ENCODE measurements around the gene LIME1. TPM values are rescaled to one million over a fixed set of nuclear protein-coding genes. Genes with fewer than 3 reads are reported as not detected.

Gene LIME1
- polyA plus RNA-seq, 4 donors: 3.4 to 17.9 (median 12.8) TPM

GRCh38 chr20:63696628-63697356, 39.7 kb upstream of the LIME1 start, which contains the start of gene TNFRSF6B:
Gene TNFRSF6B (plus strand): TSS chr20:63696652. CDS start chr20:63696768, 116 bp downstream.
- DNase-seq (ENCODE audit: low read depth in 4 of 4, low spot score in 2 of 4): no peak

GRCh38 chr20:63697357-63697867, 39.1 kb upstream of the LIME1 start:
- no peak for DNase-seq (ENCODE audit: low read depth in 4 of 4, low spot score in 2 of 4)

GRCh38 chr20:63697868-63698545, 38.5 kb upstream of the LIME1 start:
- no peak for DNase-seq (ENCODE audit: low read depth in 4 of 4, low spot score in 2 of 4)

- no peak for DNase-seq (ENCODE audit: low read depth in 4 of 4, low spot score in 2 of 4)
Measured at GRCh38 chr20:63698739-63699465, 37.6 kb upstream of the LIME1 start.

GRCh38 chr20:63699466-63700198, 36.8 kb upstream of the LIME1 start:
- no peak for DNase-seq (ENCODE audit: low read depth in 4 of 4, low spot score in 2 of 4)

GRCh38 chr20:63700199-63701050, 36.0 kb upstream of the LIME1 start:
- no peak for DNase-seq (ENCODE audit: low read depth in 4 of 4, low spot score in 2 of 4)

- no peak for DNase-seq (ENCODE audit: low read depth in 4 of 4, low spot score in 2 of 4)
Measured at GRCh38 chr20:63701051-63701328, 35.5 kb upstream of the LIME1 start.

GRCh38 chr20:63701329-63702035, 35.0 kb upstream of the LIME1 start:
- DNase-seq (ENCODE audit: low read depth in 4 of 4, low spot score in 2 of 4): no peak

DNA sequence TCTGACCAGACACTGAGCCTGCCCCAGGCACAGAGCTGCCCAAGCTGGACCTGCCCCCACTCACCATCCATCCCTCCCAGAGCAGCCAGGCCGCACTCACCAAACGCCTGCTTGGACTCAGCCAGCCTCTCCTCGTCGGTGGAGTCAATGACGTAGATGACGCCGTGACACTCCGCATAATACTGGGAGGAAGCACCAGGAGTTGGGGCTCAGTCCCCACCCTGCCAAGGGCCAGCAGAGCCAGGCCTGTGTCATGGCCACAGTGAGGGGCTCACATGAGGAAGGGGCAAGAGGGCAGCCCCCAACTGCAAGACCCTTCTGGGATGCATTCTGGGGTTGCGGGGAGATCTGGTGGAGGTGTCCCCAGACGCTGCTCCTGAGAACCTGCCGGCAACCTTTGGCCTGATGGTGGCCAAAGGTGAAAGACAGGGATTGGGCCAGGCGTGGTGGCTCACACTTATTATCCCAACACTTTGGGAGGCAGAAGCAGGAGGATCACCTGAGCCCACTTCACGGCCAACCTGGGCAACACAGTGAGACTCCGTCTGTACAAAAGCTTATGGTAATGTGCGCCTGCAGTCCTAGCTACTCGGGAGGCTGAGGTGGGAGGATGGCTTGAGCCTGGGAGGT, 34.3 kb upstream of the LIME1 start:
- no peak for DNase-seq (ENCODE audit: low read depth in 4 of 4, low spot score in 2 of 4)

DNA sequence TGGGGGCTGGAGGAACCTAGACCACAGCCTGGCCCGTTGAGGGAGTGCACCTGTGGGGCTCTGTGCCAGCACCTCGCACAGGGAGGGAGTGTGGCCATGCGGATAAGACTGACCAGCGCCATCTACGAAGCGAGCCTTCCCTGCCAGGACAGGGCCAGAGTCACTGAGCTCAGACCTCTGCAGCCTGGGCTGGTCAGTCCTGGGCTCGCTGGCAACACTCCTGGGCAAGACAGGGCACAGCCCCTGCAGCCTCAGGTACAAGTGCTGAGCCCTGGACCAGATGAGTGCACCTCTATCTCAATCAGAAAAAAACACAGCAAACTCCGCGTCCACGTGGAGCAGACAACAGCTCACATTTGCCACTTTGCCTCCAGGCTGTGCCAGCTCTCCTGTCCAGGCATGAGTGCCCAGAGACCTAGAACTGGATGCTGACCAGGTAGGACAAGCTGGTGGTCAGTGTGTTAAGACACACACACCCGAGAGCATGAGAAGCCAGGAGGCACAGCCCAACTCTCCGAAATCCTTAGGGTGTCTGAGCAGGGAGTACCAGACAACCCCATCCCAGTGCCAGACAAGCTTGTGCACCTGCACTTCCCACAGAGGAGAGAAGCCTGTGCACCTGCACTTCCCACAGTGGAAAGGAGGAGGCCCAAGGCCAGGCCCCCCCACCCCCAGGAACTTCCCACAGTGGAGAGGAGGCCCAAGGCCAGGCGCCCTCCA, 33.6 kb upstream of the LIME1 start:
- DNase-seq (ENCODE audit: low read depth in 4 of 4, low spot score in 2 of 4): no peak

DNA sequence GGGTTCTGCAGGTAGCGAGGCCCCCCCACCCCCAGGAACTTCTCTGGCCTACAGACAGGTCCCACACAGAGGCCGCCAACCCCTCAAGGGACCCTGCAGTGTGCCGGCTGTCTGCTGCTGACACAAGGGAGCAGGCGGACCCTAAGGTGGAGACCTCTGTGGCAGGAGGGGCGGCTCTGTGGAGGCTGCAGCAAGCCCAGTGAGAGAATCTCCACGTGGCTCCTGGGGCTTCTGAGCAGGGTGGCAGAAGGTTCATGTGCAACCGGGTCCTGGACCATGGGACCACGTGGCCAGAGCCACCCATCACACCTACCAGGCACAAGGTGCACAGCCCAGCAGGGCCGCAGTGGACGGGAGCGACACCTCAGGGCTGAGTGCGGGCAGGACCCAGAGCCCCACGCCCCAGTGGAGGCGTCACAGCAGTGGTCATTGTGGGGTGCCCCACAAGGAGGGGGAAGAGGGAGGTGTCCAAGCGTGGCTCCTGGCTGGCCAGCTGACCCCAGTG, 32.9 kb upstream of the LIME1 start:
- DNase-seq (ENCODE audit: low read depth in 4 of 4, low spot score in 2 of 4): no peak

DNA sequence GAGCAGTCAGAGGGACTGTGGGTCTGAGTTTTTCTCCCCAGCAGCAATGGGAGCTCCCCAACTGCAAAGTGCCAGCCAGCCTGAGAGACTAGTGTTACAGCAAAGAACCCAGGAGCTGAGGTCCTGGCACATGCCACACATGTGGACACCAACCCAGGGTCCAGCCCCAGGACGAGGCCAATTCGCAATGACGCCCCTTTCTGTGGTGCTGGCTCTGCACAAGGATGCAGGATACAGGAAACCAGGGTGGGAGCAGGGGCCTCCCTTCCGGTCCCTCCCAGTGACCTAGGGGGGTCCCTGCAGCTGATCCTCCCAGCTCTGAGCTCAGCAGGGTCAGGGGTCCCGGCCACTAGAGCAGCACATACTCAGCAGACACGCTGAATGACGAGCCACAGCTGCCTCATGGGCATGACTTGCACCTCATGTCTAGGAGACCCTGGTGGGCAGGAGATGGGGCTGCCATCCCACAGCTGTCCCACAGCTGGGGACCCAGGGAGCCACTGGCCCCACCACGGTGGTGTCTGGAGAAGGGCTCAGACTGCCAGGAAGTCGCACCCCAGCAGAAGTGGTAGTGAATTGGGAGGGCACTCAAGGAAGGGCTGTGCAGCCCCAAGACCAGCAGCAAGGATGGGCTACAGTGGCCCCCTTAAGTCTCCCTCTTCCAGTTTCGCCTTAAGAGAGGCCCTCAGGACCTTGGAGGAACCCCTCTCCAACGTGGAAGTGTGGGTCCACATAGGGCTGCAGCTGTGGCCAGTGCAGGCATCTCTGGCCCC, 32.3 kb upstream of the LIME1 start:
- no peak for DNase-seq (ENCODE audit: low read depth in 4 of 4, low spot score in 2 of 4)

GRCh38 chr20:63704749-63705117, 31.7 kb upstream of the LIME1 start:
- DNase-seq (ENCODE audit: low read depth in 4 of 4, low spot score in 2 of 4): no peak

DNA sequence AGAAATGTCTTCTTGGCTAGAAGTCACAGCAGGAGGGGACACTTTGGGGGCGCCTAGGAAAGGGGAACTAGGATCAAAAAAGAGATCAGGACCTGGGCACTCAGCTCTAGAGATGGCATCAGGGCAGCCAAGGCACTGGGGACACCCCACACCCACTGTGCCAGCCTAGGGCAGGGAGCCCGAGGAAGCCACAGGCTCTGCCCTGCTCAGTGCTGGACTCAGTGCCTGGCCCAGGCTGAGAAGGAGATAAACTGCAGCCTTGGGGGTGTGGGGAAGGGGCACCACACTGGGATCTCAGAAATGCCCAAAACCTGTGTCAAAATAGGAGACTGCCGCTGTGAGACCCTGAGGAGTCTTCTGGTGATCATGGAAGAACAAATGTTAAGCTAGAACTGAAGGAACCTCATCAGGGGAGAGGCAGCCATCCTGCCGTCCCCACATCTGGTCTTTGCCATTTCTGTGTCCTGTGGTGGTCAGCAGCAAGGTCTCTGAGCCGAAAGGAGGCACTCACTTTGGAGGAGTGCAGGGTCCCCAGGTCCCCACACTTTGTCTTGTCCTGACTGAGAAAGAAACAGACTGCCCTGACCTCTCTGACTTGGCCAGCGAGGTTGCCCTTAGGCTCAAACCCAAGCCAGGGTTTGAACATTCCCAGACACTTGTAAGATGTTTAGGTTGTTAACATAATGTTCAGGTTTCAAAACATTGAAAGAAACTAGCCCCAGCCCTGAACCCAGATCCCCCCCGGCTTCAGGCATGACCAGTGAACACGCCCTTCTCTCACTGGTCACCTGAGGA, 31.0 kb upstream of the LIME1 start:
- no peak for DNase-seq (ENCODE audit: low read depth in 4 of 4, low spot score in 2 of 4)

DNA sequence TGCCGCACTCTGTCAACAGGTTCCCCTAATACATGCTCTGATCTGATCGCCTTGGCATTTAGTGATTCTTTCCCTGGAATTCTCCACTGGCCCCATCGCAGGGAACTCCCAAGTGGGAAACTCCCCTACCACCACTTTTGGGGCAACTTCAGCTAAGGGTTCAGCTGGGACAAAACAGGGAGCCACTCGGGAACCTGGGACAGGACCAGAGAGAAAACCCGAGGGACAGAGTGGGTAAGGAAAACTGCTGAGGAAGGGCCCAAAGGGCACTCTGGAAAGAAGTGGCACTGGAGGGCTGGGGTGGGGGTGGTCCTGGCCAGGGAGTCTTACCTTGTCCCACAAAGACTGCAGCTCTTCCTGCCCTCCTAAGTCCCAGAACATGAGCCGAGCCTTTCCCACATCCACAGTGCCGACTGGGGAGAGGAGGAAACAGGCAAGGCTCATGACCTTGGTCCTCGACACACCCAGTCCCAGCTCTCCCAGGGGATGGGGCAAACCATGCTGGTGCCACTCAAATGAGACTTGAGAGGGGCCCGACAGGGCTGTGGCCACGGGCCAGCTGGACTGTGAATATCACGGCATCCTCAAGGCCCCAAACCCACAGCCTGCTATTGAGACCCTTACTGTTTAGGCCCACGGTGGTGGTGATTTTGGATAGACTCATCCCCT, 30.3 kb upstream of the LIME1 start:
- no peak for DNase-seq (ENCODE audit: low read depth in 4 of 4, low spot score in 2 of 4)
